ENCODE measurements around the gene RTF1.

RTF1 gene

DNA sequence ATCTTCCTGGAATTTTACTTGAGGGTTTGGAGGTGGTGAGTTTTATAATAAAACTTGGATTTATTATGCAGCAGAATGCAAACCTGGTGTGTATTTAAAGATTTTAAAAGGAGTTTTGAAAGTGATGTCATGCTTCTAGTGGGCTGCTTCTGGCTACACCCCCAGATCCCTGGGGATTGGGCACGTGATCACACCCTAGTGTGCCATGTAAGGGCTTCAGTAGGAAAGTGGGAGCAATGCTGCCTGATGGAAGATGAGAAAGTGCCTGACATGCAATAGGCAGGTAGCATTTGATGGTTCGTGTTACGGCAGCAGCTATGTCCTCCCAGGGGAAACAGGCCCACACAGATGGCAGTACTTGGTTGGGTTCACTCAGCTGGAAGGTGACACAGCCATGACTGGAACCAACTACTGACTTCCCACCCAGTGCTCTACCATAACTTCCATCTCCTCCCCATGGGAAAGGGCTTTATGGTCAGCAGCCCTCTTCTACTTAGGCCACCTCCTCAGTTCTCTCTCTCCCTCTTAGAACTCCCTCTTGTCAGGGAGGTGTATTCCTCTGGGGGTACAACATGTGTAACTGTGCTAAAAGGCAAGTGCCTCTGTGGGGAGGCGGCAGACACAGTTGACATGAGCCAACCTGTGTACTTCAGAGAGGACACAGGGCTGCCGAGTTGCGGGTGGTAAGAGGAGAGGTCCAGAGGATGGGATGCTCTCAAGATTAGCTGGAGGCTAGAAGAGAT, 82.4 kb downstream of the RTF1 start:
- TF ChIP-seq, protein P1, sequence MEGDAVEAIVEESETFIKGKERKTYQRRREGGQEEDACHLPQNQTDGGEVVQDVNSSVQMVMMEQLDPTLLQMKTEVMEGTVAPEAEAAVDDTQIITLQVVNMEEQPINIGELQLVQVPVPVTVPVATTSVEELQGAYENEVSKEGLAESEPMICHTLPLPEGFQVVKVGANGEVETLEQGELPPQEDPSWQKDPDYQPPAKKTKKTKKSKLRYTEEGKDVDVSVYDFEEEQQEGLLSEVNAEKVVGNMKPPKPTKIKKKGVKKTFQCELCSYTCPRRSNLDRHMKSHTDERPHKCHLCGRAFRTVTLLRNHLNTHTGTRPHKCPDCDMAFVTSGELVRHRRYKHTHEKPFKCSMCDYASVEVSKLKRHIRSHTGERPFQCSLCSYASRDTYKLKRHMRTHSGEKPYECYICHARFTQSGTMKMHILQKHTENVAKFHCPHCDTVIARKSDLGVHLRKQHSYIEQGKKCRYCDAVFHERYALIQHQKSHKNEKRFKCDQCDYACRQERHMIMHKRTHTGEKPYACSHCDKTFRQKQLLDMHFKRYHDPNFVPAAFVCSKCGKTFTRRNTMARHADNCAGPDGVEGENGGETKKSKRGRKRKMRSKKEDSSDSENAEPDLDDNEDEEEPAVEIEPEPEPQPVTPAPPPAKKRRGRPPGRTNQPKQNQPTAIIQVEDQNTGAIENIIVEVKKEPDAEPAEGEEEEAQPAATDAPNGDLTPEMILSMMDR (IDR thresholded peaks at IDR 0.05; ENCODE audit: low read depth, low read length, missing control alignments) = no peak
- no peak overlapping the region for H3K4me3 ChIP-seq (ENCODE audit: low read depth, low read length)

DNA sequence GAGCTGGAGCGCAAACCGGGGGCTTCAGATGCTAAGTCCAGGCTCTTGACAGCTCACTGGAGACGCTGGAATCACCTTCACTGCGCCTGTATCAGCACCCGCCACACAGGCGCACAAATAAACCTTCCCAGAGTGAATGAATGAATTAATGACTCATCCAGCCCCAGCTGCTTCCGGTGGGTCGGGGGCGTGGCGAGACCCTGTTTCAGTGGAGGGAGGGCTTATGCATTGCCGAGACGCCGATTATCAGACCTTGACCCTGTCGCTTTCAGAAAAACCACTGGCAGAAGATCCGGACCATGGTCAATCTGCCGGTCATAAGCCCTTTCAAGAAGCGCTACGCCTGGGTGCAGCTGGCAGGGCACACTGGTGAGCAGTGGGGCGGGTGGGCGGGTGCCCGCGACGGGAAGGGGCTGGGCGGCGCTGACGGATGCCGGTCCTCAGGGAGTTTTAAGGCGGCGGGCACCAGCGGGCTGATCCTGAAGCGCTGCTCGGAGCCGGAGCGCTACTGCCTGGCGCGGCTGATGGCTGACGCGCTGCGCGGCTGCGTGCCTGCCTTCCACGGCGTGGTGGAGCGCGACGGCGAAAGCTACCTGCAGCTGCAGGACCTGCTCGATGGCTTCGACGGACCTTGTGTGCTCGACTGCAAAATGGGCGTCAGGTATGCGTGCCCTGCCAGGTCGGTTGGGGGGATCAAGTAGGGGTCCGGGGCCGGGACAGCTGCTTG, 84.5 kb downstream of the RTF1 start:
- H3K4me3 ChIP-seq (ENCODE audit: low read depth, low read length) = no peak overlapping the region
- no peak for DNase-seq (ENCODE audit: low read depth)
- TF ChIP-seq, protein P1 (IDR thresholded peaks at IDR 0.05; ENCODE audit: low read depth, low read length, missing control alignments) = no peak

More for the DNA sequence above, 82.4 kb downstream of the RTF1 start:
- no peak for DNase-seq (ENCODE audit: low read depth)

DNA sequence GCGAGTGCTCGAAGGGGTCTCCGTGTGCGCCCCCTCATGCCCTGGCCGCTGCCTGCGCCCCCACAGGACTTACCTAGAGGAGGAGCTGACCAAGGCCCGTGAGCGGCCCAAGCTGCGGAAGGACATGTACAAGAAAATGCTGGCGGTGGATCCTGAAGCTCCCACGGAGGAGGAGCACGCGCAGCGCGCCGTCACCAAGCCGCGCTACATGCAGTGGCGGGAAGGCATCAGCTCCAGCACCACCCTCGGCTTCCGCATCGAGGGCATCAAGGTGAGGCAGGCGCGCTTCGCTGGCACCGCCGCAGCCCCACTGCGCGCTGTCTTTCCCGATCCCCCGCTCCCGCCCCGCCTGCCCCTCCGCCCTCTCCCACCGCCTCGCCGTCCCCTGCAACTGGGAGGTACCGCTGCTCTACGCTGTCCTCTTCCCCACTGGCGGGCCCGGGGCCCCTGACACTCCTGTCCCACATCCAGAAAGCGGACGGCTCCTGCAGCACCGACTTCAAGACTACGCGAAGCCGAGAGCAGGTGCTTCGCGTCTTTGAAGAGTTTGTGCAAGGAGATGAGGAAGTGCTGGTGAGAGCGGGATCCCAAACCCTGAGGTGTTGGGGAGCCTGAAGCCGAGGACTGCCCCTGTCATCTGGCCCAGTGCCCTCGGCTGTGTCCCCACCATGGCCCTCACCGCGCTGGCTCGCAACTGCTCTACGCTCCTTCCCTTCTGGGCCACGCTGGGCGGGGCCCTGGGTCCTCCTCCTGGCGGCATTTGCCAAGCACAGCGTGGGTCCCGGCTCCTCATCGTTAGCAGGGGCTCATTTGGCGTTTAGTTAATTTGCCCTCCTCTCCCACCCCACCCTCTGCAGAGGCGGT, 85.3 kb downstream of the RTF1 start:
- H3K4me3 ChIP-seq (ENCODE audit: low read depth, low read length) = no peak overlapping the region

DNA sequence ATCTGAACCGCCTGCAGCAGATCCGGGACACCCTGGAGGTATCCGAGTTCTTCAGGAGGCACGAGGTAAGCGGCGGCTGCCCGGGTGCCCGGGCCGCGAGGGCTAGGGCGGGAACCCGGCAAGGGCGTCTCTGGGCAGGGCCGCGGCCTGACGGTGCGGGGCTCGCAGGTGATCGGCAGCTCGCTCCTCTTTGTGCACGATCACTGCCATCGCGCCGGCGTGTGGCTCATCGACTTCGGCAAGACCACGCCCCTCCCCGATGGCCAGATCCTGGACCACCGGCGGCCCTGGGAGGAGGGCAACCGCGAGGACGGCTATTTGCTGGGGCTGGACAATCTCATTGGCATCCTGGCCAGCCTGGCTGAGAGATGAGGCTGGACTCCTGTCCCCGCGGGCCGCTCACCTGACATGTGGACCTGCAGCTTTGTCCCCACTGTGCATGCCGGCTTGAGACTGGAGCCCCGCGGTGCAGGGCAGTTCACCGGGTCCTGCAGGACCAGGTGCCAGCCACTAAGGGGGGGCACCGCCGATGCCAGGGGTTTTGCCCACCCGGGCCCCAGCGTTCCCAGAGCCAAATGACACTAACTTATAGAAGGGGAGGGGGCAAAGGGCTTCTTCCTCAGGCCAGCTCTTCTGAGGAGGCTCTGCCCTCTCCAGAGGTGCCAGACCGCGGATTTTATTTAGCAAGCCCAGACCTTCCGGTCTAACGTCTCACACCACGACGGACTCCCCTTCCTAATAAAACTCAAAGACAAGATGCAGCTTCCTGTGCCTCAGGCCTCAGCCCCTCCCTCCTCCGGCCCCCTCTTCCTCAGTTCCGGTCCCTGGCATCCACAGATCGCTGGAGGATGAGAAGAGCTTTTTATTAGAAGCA, 86.1 kb downstream of the RTF1 start:
- H3K4me3 ChIP-seq (ENCODE audit: low read depth, low read length) = no peak overlapping the region
- TF ChIP-seq, protein P1 (IDR thresholded peaks at IDR 0.05; ENCODE audit: low read depth, low read length, missing control alignments) = no peak

More for the DNA sequence above, 85.3 kb downstream of the RTF1 start:
- TF ChIP-seq, protein P1 (IDR thresholded peaks at IDR 0.05; ENCODE audit: low read depth, low read length, missing control alignments) = no peak
- no peak for DNase-seq (ENCODE audit: low read depth)

DNA sequence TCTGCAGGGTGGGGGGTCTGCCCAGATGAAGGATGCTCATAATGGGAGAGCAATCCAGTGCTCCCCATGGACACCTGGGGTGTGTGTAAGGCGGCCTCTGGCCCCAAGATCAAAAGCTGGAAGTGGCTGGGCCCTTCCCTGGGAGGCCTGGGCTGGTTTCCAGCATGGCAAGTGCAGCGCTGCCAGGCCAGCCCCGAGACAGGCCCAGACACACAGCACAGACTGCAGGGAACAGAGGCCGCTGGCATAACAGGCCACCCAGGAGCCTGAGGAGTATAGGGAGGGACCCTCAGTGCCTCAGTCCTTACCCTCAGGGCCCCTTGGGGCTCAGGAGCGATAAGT, 86.7 kb downstream of the RTF1 start:
- TF ChIP-seq, protein P1 (IDR thresholded peaks at IDR 0.05; ENCODE audit: low read depth, low read length, missing control alignments) = no peak
- no peak for DNase-seq (ENCODE audit: low read depth)

More for the DNA sequence above, 86.1 kb downstream of the RTF1 start:
- no peak for DNase-seq (ENCODE audit: low read depth)

More for the DNA sequence above, 86.7 kb downstream of the RTF1 start:
- H3K4me3 ChIP-seq (ENCODE audit: low read depth, low read length) = no peak overlapping the region

Measured in GM12864 (cell line).